HL-60 (cell line): Measurements from ENCODE around the gene UCN3.
"Not testable (repeated sequence)": the region's sequence is repeated elsewhere in the genome, so short reads cannot be mapped to it uniquely, and the experiment has no call there.

ENCODE experiments used
- DNase-seq, 2 experiments: peaks; one replicate each; pipeline ENCODE4 v3.0.0-alpha.2; 2010 to 2020; ENCODE audit warnings: low read depth in 1 of 2, low spot score in 1 of 2
- H3K27ac ChIP-seq: fragments of 250-450 bp; sonication (Bioruptor Pico); replicated peaks from 2 replicates; pipeline ENCODE4 v1.5.1; 2020; ENCODE audit warnings: mild to moderate bottlenecking, moderate library complexity
- H3K27me3 ChIP-seq: fragments of 250-450 bp; sonication (Bioruptor Pico); 2 replicates; pipeline ENCODE4 v1.5.1; 2021; ENCODE audit warnings: mild to moderate bottlenecking, moderate library complexity; ENCODE audit not compliant: insufficient read depth, poor library complexity, severe bottlenecking
- H3K4me3 ChIP-seq: replicated peaks from 2 replicates; pipeline ENCODE4 v1.5.1; 2011; ENCODE audit warnings: mild to moderate bottlenecking, control low read depth, low read length; ENCODE audit not compliant: insufficient read depth
- GABPA ChIP-seq: IDR thresholded peaks from 2 replicates; pipeline ENCODE4 v1.6.1; 2012; ENCODE audit warnings: low read depth
- POLR2AphosphoS5 ChIP-seq: IDR thresholded peaks from 2 replicates; pipeline ENCODE4 v1.6.1; 2012; ENCODE audit warnings: low read depth
- SPI1 ChIP-seq: IDR thresholded peaks from 2 replicates; pipeline ENCODE4 v1.6.1; 2012; ENCODE audit warnings: low read depth, mild to moderate bottlenecking, borderline replicate concordance
- TF ChIP-seq, protein P1 (sequence below): IDR thresholded peaks from 2 replicates; pipeline ENCODE4 v1.6.1; 2012; ENCODE audit warnings: low read depth; ENCODE audit not compliant: insufficient replicate concordance
- TF ChIP-seq, protein P2 (sequence below): IDR thresholded peaks from one replicate; pipeline ENCODE4 v1.5.1; 2011; ENCODE audit warnings: low read length, control low read depth, inconsistent platforms; ENCODE audit not compliant: insufficient read depth

UCN3 gene

DNA sequence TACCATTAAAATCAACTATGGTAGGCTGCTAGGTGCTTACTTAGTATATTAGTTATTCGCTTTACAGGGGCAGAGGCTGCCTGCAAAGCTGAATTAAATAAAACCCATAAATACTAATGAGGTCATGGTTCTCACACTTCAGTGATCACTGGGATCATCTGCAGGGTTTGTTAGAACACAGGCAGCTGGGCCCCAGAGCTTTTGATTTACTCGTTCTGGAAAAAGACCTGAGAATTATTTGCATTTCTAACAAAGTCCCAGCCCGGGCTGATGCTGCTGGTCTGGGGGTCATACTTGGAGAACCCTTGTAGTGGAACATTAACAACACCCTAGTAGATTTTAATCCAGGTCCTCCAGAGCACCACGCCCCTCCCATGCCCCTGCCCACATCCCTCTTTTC lies 8.5 kb downstream of the UCN3 start:
- no peak for DNase-seq
- no peaks in the 10 kb centered on the region for H3K27me3 ChIP-seq

DNA sequence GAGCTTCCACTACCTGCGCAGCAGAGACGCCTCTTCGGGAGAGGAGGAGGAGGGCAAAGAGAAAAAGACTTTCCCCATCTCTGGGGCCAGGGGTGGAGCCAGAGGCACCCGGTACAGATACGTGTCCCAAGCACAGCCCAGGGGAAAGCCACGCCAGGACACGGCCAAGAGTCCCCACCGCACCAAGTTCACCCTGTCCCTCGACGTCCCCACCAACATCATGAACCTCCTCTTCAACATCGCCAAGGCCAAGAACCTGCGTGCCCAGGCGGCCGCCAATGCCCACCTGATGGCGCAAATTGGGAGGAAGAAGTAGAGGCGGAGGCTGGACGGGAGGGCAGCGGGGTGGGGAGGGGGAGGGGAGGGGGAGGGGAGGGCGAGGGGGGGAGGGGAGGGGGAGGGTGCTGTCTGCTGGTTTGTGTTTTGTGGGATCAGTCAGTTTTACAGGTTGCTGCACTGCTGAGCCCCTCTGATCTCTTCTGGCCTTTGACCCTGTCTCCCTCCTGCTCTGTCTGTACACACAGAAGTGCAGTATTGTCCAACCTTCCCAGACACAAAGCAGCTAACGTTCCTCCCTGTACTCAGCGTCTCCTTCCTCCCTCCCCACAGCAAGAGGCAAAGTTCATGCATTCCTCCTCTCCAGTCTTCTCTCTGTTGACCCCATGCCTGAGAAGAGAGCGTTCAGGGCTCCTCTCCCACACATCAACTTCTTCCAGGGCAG lies 9.3 kb downstream of the UCN3 start:
- Histone ChIP-seq H3K27me3 (no peaks in the 10 kb centered on the region), H3K27ac (no peak overlapping the region), H3K4me3 (no peak overlapping the region)
- DNase-seq, result no peak
- no peak for TF ChIP-seq SPI1
- TF ChIP-seq GABPA, result no peak
- no peak for TF ChIP-seq POLR2AphosphoS5
- TF ChIP-seq, protein P1, sequence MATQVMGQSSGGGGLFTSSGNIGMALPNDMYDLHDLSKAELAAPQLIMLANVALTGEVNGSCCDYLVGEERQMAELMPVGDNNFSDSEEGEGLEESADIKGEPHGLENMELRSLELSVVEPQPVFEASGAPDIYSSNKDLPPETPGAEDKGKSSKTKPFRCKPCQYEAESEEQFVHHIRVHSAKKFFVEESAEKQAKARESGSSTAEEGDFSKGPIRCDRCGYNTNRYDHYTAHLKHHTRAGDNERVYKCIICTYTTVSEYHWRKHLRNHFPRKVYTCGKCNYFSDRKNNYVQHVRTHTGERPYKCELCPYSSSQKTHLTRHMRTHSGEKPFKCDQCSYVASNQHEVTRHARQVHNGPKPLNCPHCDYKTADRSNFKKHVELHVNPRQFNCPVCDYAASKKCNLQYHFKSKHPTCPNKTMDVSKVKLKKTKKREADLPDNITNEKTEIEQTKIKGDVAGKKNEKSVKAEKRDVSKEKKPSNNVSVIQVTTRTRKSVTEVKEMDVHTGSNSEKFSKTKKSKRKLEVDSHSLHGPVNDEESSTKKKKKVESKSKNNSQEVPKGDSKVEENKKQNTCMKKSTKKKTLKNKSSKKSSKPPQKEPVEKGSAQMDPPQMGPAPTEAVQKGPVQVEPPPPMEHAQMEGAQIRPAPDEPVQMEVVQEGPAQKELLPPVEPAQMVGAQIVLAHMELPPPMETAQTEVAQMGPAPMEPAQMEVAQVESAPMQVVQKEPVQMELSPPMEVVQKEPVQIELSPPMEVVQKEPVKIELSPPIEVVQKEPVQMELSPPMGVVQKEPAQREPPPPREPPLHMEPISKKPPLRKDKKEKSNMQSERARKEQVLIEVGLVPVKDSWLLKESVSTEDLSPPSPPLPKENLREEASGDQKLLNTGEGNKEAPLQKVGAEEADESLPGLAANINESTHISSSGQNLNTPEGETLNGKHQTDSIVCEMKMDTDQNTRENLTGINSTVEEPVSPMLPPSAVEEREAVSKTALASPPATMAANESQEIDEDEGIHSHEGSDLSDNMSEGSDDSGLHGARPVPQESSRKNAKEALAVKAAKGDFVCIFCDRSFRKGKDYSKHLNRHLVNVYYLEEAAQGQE, result no peak
- TF ChIP-seq, protein P2, sequence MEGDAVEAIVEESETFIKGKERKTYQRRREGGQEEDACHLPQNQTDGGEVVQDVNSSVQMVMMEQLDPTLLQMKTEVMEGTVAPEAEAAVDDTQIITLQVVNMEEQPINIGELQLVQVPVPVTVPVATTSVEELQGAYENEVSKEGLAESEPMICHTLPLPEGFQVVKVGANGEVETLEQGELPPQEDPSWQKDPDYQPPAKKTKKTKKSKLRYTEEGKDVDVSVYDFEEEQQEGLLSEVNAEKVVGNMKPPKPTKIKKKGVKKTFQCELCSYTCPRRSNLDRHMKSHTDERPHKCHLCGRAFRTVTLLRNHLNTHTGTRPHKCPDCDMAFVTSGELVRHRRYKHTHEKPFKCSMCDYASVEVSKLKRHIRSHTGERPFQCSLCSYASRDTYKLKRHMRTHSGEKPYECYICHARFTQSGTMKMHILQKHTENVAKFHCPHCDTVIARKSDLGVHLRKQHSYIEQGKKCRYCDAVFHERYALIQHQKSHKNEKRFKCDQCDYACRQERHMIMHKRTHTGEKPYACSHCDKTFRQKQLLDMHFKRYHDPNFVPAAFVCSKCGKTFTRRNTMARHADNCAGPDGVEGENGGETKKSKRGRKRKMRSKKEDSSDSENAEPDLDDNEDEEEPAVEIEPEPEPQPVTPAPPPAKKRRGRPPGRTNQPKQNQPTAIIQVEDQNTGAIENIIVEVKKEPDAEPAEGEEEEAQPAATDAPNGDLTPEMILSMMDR, result no peak

More for the DNA sequence above, 8.5 kb downstream of the UCN3 start:
- TF ChIP-seq POLR2AphosphoS5 (no peak), GABPA (no peak), SPI1 (no peak)
- TF ChIP-seq, protein P1, result no peak
- TF ChIP-seq, protein P2, result no peak
- Histone ChIP-seq H3K4me3 (no peak overlapping the region), H3K27ac (no peak overlapping the region)

DNA sequence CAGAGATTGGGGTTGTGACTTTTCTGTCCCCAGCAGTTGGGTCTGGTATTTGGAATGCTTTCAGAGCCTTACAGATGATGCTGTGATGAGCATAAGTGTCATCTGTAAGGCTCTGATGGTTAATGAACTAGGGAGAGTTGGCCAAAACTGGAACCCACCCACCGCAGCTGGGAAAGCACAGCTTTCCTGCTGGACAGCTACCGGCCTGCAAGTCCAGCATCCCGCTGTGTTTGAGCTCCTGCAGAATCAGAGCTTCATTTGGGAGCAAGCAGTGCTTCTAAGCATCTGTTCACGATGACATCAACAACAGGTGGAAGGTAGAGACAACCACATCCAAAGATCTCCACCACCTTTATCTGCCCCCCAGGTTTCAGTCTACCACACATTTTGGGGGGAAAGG lies 11.7 kb downstream of the UCN3 start:
- TF ChIP-seq POLR2AphosphoS5 (no peak), SPI1 (no peak), GABPA (no peak)
- TF ChIP-seq, protein P2, result no peak
- TF ChIP-seq, protein P1, result no peak
- H3K27ac ChIP-seq, result no peak overlapping the region
- H3K4me3 ChIP-seq, result no peak overlapping the region
- no peak for DNase-seq
- H3K27me3 ChIP-seq, result no peaks in the 10 kb centered on the region

DNA sequence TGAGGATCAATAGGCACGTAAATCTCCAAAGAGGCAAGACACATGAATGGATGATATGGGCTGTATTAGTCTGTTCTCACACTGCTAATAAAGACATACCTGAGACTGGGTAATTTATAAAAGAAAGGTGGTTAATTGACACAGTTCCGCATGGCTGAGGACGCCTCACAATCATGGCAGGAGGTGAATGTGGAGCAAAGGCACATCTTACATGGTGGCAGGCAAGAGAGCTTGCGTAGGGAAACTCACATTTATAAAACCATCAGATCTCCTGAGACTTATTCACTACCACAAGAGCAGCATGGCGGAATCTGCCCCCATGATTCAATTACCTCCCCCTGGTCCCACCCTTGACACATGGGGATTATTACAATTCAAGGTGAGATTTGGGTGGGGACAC lies 14.4 kb downstream of the UCN3 start:
- H3K4me3 ChIP-seq, DNase-seq, H3K27me3 ChIP-seq, H3K27ac ChIP-seq: not testable (repeated sequence)

DNA sequence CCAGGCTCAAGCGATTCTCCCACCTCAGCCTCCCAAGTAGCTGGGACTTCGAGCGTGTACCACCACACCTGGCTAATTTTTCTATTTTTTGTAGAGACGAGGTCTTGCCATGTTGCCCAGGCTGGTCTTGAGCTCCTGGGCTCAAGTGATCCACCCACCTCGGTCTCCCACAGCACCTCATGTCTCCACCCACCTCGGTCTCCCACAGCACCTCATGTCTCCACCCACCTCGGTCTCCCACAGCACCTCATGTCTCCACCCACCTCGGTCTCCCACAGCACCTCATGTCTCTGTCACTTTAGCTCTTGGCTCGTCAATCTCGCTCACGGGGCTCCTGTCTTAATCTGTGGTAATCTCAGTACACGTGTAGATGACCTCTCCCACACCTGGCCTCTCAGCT lies 15.6 kb downstream of the UCN3 start:
- not testable (repeated sequence) for DNase-seq, H3K27me3 ChIP-seq, H3K4me3 ChIP-seq, H3K27ac ChIP-seq
